OCI-LY7 (cell line): ENCODE results near the gene C1orf174. TPM values are rescaled to one million over a fixed set of nuclear protein-coding genes. Genes with fewer than 3 reads are reported as not detected.

ENCODE experiments used
- BruUV-seq: library from RNA; stranded (reverse); fragments of 400-500 nt; replicated peaks from 2 replicates; lab custom pipeline; 2021; lab: Mats Ljungman, UMichigan
- CTCF ChIA-PET: fragments of 300-600 bp; sonication (Branson Sonifier 250); formaldehyde crosslinking; loops from one replicate; lab custom pipeline; 2022; ENCODE audit warnings: antibody characterized with exemption; ENCODE audit not compliant: unreplicated experiment; lab: Charles Lee
- POLR2A ChIA-PET: fragments of 300-600 bp; sonication (Branson Sonifier 250); formaldehyde crosslinking; loops from one replicate; lab custom pipeline; 2022; ENCODE audit warnings: antibody characterized with exemption; lab: Charles Lee
- DNase-seq: peaks from one replicate; pipeline ENCODE4 v3.0.0-alpha.2; 2015; ENCODE audit warnings: low spot score
- H2AFZ ChIP-seq: fragments of 200-600 bp; sonication (generic), shearing (Covaris generic); 2 replicates; pipeline ENCODE4 v1.6.1; 2014; ENCODE audit warnings: mild to moderate bottlenecking, antibody characterized with exemption, low read length, moderate library complexity
- H3K27ac ChIP-seq: fragments of 200-600 bp; sonication (generic); 2 replicates; pipeline ENCODE4 v1.5.1; 2014; ENCODE audit warnings: mixed run types, low read depth, mild to moderate bottlenecking, moderate library complexity, low read length, inconsistent platforms; ENCODE audit not compliant: poor library complexity, severe bottlenecking
- H3K36me3 ChIP-seq: fragments of 200-600 bp; sonication (generic); 2 replicates; pipeline ENCODE4 v1.6.1; 2014; ENCODE audit warnings: mild to moderate bottlenecking, antibody characterized with exemption, low read length, moderate library complexity, mixed read lengths; ENCODE audit not compliant: insufficient read depth
- H3K4me1 ChIP-seq: fragments of 200-600 bp; sonication (generic); 2 replicates; pipeline ENCODE4 v1.5.1; 2014; ENCODE audit warnings: mild to moderate bottlenecking, low read length; ENCODE audit not compliant: insufficient read depth, poor library complexity, severe bottlenecking
- H3K4me2 ChIP-seq: fragments of 200-600 bp; sonication (generic); 2 replicates; pipeline ENCODE4 v1.6.1; 2014; ENCODE audit warnings: mild to moderate bottlenecking, low read length
- H3K4me3 ChIP-seq: fragments of 200-600 bp; sonication (generic); 2 replicates; pipeline ENCODE4 v1.5.1; 2014; ENCODE audit warnings: mild to moderate bottlenecking, low read depth, low read length; ENCODE audit not compliant: poor library complexity, severe bottlenecking
- H3K79me2 ChIP-seq: fragments of 200-600 bp; sonication (generic); 2 replicates; pipeline ENCODE4 v1.6.1; 2016; ENCODE audit warnings: low read depth, mild to moderate bottlenecking, low read length, moderate library complexity, mixed read lengths; ENCODE audit not compliant: insufficient read depth
- H3K9me2 ChIP-seq: fragments of 200-600 bp; sonication (generic); 2 replicates; pipeline ENCODE4 v1.6.1; 2016; ENCODE audit warnings: mild to moderate bottlenecking, low read length, mixed read lengths; ENCODE audit not compliant: insufficient read depth
- H3K9me3 ChIP-seq: fragments of 200-600 bp; sonication (generic); 2 replicates; pipeline ENCODE4 v1.6.1; 2014; ENCODE audit warnings: mild to moderate bottlenecking, mixed run types, low read length, mixed read lengths
- H4K20me1 ChIP-seq: fragments of 200-600 bp; sonication (generic); 2 replicates; pipeline ENCODE4 v1.6.1; 2014; ENCODE audit warnings: mild to moderate bottlenecking, antibody characterized with exemption, low read length, moderate library complexity, mixed read lengths; ENCODE audit not compliant: insufficient read depth
- CTCF ChIP-seq: fragments of 200-600 bp; sonication (generic); conservative IDR thresholded peaks from 2 replicates; pipeline ENCODE4 v1.5.1; 2014; ENCODE audit warnings: mild to moderate bottlenecking, antibody characterized with exemption, low read length, moderate library complexity, mixed read lengths
- EZH2phosphoT487 ChIP-seq: fragments of 200-600 bp; sonication (generic); IDR thresholded peaks from 2 replicates; pipeline ENCODE4 v1.6.1; 2018; ENCODE audit warnings: low read depth, borderline replicate concordance, mild to moderate bottlenecking, mixed run types, antibody characterized with exemption, low read length, moderate library complexity, mixed read lengths
- intact Hi-C: fragments of 100-400 bp; cut with micrococcal nuclease; formaldehyde crosslinking; loops from one replicate; pipeline ENCODE4 v1.10.0; 2022; ENCODE audit not compliant: unreplicated experiment
- total RNA-seq, 2 experiments: library from RNA; depleted of rRNA in 1 of 2; stranded (reverse); fragments of >200 nt in 1 of 2; shearing (Covaris generic) in 1 of 2; gene quantifications; 2 replicates each; pipeline ENCODE4 v1.2.3, GENCODE V29; 2014 to 2022

Gene C1orf174
- total RNA-seq, 2 experiments from 2014 or later = 39.0 to 59.5 TPM

DNA sequence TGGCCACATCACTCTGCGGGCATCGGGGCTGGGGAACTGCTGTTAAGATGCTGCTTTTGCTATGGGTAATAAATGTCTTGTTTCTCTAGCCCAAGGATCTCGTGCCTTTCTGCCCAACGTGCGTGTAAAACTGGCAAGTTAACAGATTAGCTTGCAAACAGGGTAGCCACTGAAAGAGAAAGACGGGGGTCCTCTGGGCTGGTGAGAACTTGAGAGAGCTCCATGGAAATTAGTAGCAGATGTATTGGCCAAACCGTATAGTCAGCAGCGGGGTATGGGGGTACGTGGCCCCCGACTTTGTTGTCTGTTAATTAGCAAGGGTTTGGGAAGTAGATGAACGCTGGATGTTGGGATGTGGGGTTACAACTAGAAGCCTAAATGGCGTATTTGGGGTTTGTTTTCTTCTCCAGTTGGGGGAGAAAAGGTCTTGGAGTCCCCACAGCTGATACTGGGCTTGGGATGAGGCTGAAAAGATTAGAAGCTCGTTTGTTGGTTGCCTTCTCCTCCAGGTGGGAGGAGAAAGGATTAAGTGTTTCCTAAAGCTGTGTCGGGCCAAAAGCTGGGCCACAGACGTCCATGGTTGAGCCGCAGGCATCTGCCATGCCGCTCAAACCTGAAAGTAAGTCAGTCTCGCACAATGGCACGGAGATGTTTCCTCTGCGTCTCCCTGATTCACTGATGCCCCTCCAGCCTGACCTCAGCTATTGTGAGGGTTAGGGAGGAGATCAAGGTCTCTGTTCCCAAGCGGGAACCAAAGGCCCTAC lies 32.3 kb upstream of the C1orf174 start:
- BruUV-seq = no TSS peak
- Histone ChIP-seq H3K9me2 (no peaks in the 10 kb centered on the region), H3K4me2 (no peak overlapping the region), H2AFZ (no peak overlapping the region), H3K79me2 (no peaks in the 10 kb centered on the region), H3K4me3 (no peak overlapping the region), H3K27ac (no peak overlapping the region), H3K36me3 (peaks cover 7% of the 10 kb centered on the region), H4K20me1 (no peaks in the 10 kb centered on the region), H3K4me1 (peaks cover 11% of the 10 kb centered on the region), H3K9me3 (peaks cover 4% of the 10 kb centered on the region)
- ChIA-PET CTCF (no interaction called here), POLR2A (no interaction called here)
- DNase-seq = no peak
- intact Hi-C loops = no loop called here
- no peak for TF ChIP-seq EZH2phosphoT487
- no peak for TF ChIP-seq CTCF

DNA sequence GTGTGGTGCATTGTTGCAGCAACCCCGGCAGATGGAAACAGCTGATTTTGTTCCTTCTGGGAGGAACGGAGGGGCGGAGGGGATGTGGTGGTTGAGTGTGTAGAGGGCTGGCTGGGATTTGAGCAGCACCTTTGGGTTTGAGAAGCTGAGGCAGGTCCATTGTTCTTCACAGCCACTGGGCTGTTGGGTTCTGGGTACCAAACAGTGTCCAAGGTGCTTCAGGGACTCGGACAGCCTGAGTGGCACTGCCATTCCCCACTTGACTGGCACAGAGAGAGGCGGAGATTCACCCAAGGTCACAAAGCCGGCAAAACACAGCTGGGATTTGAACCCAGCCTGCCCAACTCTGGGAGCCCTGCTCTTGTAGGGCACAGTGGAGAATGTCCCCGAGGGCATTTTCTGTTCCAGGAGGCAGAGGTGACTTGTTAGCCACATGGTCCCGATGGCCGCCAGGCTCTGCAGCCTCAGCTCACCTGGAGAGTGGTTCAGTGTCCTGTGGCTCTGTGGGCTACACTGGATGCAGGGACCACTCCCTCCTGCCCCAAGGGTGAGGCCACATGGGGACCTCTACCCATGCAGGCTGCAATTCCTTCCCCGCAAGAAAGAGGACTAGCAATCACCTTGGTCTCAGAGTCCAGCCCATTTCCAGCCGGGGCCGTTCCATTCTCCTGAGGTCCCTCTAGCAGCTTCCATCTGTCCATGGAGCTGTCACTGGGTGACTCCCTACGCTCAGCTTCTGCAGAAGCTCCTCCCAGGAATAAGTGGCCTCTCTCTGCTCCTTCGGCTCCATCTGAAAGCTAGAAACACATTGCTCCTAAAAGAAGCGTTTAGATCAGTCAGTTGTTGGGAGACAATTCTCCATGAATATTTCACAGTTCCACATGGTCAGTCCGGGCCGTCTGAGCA lies 31.2 kb upstream of the C1orf174 start:
- BruUV-seq = no TSS peak
- ChIA-PET POLR2A (no interaction called here), CTCF (no interaction called here)
- H2AFZ ChIP-seq = no peak overlapping the region
- no peaks in the 10 kb centered on the region for H4K20me1 ChIP-seq
- H3K4me1 ChIP-seq = peaks cover 11% of the 10 kb centered on the region
- intact Hi-C loops = no loop called here
- TF ChIP-seq CTCF (no peak), EZH2phosphoT487 (no peak)
- no peak overlapping the region for H3K4me3 ChIP-seq
- no peaks in the 10 kb centered on the region for H3K9me2 ChIP-seq
- H3K9me3 ChIP-seq = no peaks in the 10 kb centered on the region
- H3K4me2 ChIP-seq = no peak overlapping the region
- no peak overlapping the region for H3K27ac ChIP-seq
- no peaks in the 10 kb centered on the region for H3K79me2 ChIP-seq
- no peak for DNase-seq
- H3K36me3 ChIP-seq = peaks cover 4% of the 10 kb centered on the region; the same call in 1 of the 2 replicates
